Duodenal mucosa (tissue), 2 donors: ENCODE data around the gene DCC.

Experiments used
- H3K27ac ChIP-seq: one replicate; pipeline ENCODE4 v1.7.0; 2013; ENCODE audit warnings: low read depth, low read length
- H3K27me3 ChIP-seq, 2 donors: one replicate each; pipeline ENCODE4 v1.7.0; 2013; ENCODE audit warnings: low read length in 2 of 2, control low read depth in 1 of 2; ENCODE audit not compliant: insufficient read depth in 2 of 2, control insufficient read depth in 1 of 2
- H3K36me3 ChIP-seq, 2 donors: one replicate each; pipeline ENCODE4 v1.7.0; 2013; ENCODE audit warnings: low read length in 2 of 2, control low read depth in 1 of 2; ENCODE audit not compliant: insufficient read depth in 2 of 2, control insufficient read depth in 1 of 2
- H3K4me1 ChIP-seq, 2 donors: one replicate each; pipeline ENCODE4 v1.7.0; 2013; ENCODE audit warnings: low read length in 2 of 2, control low read depth in 1 of 2; ENCODE audit not compliant: insufficient read depth in 2 of 2, control insufficient read depth in 1 of 2
- H3K4me3 ChIP-seq, 2 donors: one replicate each; pipeline ENCODE4 v1.7.0; 2013; ENCODE audit warnings: low read length in 2 of 2, low read depth in 1 of 2
- H3K9ac ChIP-seq, 2 donors: one replicate each; pipeline ENCODE4 v1.7.0; 2013; ENCODE audit warnings: low read length in 2 of 2, low read depth in 1 of 2
- H3K9me3 ChIP-seq, 2 donors: one replicate each; pipeline ENCODE4 v1.7.0; 2013; ENCODE audit warnings: low read length in 2 of 2, control low read depth in 1 of 2; ENCODE audit not compliant: control insufficient read depth in 1 of 2

The DCC gene

GRCh38 chr18:52829876-52830405, 489.9 kb downstream of the DCC start:
- Histone ChIP-seq H3K4me3 (no peak overlapping the region), H3K9me3 (no peaks in the 10 kb centered on the region), H3K9ac (no peak overlapping the region), H3K27me3 (no peaks in the 10 kb centered on the region), H3K4me1 (no peaks in the 10 kb centered on the region), H3K27ac (no peak overlapping the region), H3K36me3 (no peaks in the 10 kb centered on the region)

GRCh38 chr18:52844323-52844722, 504.3 kb downstream of the DCC start:
- Histone ChIP-seq H3K4me3 (no peak overlapping the region), H3K9ac (no peak overlapping the region), H3K27me3 (no peaks in the 10 kb centered on the region), H3K4me1 (no peaks in the 10 kb centered on the region), H3K9me3 (no peaks in the 10 kb centered on the region), H3K27ac (no peak overlapping the region), H3K36me3 (no peaks in the 10 kb centered on the region)

- Histone ChIP-seq H3K4me1 (no peaks in the 10 kb centered on the region), H3K9ac (no peak overlapping the region), H3K9me3 (no peaks in the 10 kb centered on the region), H3K4me3 (no peak overlapping the region), H3K27ac (no peak overlapping the region), H3K27me3 (no peaks in the 10 kb centered on the region), H3K36me3 (no peaks in the 10 kb centered on the region)
These were observed 505.0 kb downstream of the DCC start for GRCh38 chr18:52845036-52845435.

- Histone ChIP-seq H3K9ac (no peak overlapping the region), H3K27me3 (no peaks in the 10 kb centered on the region), H3K36me3 (no peaks in the 10 kb centered on the region), H3K4me3 (no peak overlapping the region), H3K9me3 (no peaks in the 10 kb centered on the region), H3K27ac (no peak overlapping the region), H3K4me1 (no peaks in the 10 kb centered on the region)
These were observed 510.1 kb downstream of the DCC start for GRCh38 chr18:52850031-52850560.

- no peak overlapping the region for H3K9ac ChIP-seq
These were observed 521.6 kb downstream of the DCC start for GRCh38 chr18:52861558-52861957.

GRCh38 chr18:52869349-52869923, 529.4 kb downstream of the DCC start:
- no peak overlapping the region for H3K9ac ChIP-seq
- H3K27me3 ChIP-seq = no peaks in the 10 kb centered on the region
- no peaks in the 10 kb centered on the region for H3K4me1 ChIP-seq
- H3K4me3 ChIP-seq = no peak overlapping the region
- no peaks in the 10 kb centered on the region for H3K36me3 ChIP-seq
- H3K27ac ChIP-seq = no peak overlapping the region
- no peaks in the 10 kb centered on the region for H3K9me3 ChIP-seq

More at GRCh38 chr18:52861558-52861957, 521.6 kb downstream of the DCC start:
- Histone ChIP-seq H3K27ac (no peak overlapping the region), H3K9me3 (no peaks in the 10 kb centered on the region), H3K27me3 (no peaks in the 10 kb centered on the region), H3K4me1 (no peaks in the 10 kb centered on the region), H3K4me3 (no peak overlapping the region), H3K36me3 (no peaks in the 10 kb centered on the region)

GRCh38 chr18:52869942-52870907, 530.2 kb downstream of the DCC start:
- H3K36me3 ChIP-seq = no peaks in the 10 kb centered on the region
- H3K4me3 ChIP-seq = no peak overlapping the region
- no peaks in the 10 kb centered on the region for H3K9me3 ChIP-seq
- H3K4me1 ChIP-seq = no peaks in the 10 kb centered on the region
- no peak overlapping the region for H3K27ac ChIP-seq
- no peak overlapping the region for H3K9ac ChIP-seq
- no peaks in the 10 kb centered on the region for H3K27me3 ChIP-seq

GRCh38 chr18:52874774-52875173, 534.8 kb downstream of the DCC start:
- no peak overlapping the region for H3K27ac ChIP-seq
- H3K9ac ChIP-seq = no peak overlapping the region

GRCh38 chr18:52875725-52876124, 535.7 kb downstream of the DCC start:
- H3K9me3 ChIP-seq = no peaks in the 10 kb centered on the region
- H3K4me3 ChIP-seq = no peak overlapping the region
- H3K36me3 ChIP-seq = no peaks in the 10 kb centered on the region
- H3K27me3 ChIP-seq = no peaks in the 10 kb centered on the region
- H3K4me1 ChIP-seq = no peaks in the 10 kb centered on the region
- no peak overlapping the region for H3K27ac ChIP-seq
- H3K9ac ChIP-seq = no peak overlapping the region

More at GRCh38 chr18:52874774-52875173, 534.8 kb downstream of the DCC start:
- Histone ChIP-seq H3K27me3 (no peaks in the 10 kb centered on the region), H3K4me3 (no peak overlapping the region), H3K4me1 (no peaks in the 10 kb centered on the region), H3K36me3 (no peaks in the 10 kb centered on the region), H3K9me3 (no peaks in the 10 kb centered on the region)

GRCh38 chr18:52888014-52888413, 548.0 kb downstream of the DCC start:
- H3K9ac ChIP-seq = no peak overlapping the region
- H3K4me1 ChIP-seq = no peaks in the 10 kb centered on the region
- H3K27ac ChIP-seq = no peak overlapping the region
- no peaks in the 10 kb centered on the region for H3K9me3 ChIP-seq
- H3K36me3 ChIP-seq = no peaks in the 10 kb centered on the region
- no peak overlapping the region for H3K4me3 ChIP-seq
- H3K27me3 ChIP-seq = no peaks in the 10 kb centered on the region
